ENCODE data around the gene MCAT.

GRCh38 chr22:43116932-43117331, 26.3 kb downstream of the MCAT start:
- TF ChIP-seq CTCF (IDR thresholded peaks at IDR 0.05) (no peak), EZH2 (IDR thresholded peaks at IDR 0.05; ENCODE audit: borderline replicate concordance, insufficient read depth, low read depth, low read length, poor library complexity, severe bottlenecking) (no peak)
